ENCODE data around the gene PGAP3.

DNA sequence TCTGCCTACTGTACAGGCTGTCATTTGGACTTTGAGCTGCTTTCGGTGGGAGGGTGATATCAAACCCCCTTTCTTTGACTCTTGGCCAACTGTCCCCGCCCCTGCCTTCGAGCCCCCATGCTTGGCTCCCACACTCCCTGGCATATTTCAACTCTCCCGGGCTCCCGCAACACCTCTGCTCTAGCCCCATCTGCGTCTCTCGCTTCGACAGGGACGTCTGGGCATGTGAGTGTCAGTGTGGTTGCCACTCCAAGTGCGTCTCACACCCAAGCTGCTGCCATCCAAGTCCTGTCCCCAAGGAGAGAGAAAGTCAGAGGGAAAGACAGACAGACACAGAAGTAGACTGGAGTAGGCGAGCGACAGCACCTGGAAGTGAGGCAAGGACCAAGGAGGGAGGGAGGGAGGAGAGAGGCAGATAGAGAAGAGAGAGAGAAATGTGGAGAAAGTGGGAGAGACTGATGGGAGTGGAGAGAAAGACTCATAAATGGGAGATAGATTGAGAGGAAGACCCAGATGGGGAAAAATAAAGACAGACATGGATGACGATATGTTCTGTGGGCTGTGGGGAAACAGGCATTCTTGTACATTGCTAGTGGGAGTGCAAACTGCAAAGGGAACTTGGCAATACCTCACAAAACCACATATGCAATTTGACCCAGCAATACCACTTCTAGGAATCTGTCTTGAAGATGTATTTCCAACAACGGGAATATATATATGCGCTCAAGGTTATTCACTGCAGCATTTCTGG lies 39.1 kb downstream of the PGAP3 start:
- TF ChIP-seq CTCF (IDR thresholded peaks at IDR 0.05) (no peak), ZFX (IDR thresholded peaks at IDR 0.05; ENCODE audit: borderline replicate concordance) (no peak)

Measured in 22Rv1 (cell line).